Stimulated activated CD4-positive, alpha-beta T cell treated with anti-CD3 and anti-CD28 coated beads, Interleukin-2, amount 100 ng/mL, for 24 hours (primary cell): Measurements from ENCODE around the gene ARFGEF2.
"Not testable (repeated sequence)": the region's sequence is repeated elsewhere in the genome, so short reads cannot be mapped to it uniquely, and the experiment has no call there.

Source experiments
- DNase-seq, 2 donors: peaks; one replicate each; pipeline ENCODE4 v3.0.0-alpha.2; 2020

ARFGEF2 gene

GRCh38 chr20:48930878-48931277 lies 9.4 kb downstream of the ARFGEF2 start:
- no peak for DNase-seq

GRCh38 chr20:48931527-48932374 lies 10.2 kb downstream of the ARFGEF2 start:
- DNase-seq = no peak

GRCh38 chr20:48932375-48932941 lies 10.9 kb downstream of the ARFGEF2 start:
- DNase-seq = no peak

GRCh38 chr20:48933017-48933766 lies 11.7 kb downstream of the ARFGEF2 start:
- DNase-seq = no peak

- DNase-seq = not testable (repeated sequence)
Measured at GRCh38 chr20:48934273-48934877, 12.9 kb downstream of the ARFGEF2 start.

- DNase-seq = not testable (repeated sequence)
Measured at GRCh38 chr20:48934966-48935365, 13.5 kb downstream of the ARFGEF2 start.

GRCh38 chr20:48936178-48936577 lies 14.7 kb downstream of the ARFGEF2 start:
- not testable (repeated sequence) for DNase-seq

GRCh38 chr20:48937674-48938073 lies 16.2 kb downstream of the ARFGEF2 start:
- DNase-seq = no peak

GRCh38 chr20:48938670-48939069 lies 17.2 kb downstream of the ARFGEF2 start:
- no peak for DNase-seq

- DNase-seq = no peak
Measured at GRCh38 chr20:48940170-48940569, 18.7 kb downstream of the ARFGEF2 start.

GRCh38 chr20:48941467-48941866 lies 20.0 kb downstream of the ARFGEF2 start:
- DNase-seq = no peak

- no peak for DNase-seq
Measured at GRCh38 chr20:48942730-48943129, 21.2 kb downstream of the ARFGEF2 start.

GRCh38 chr20:48944663-48945297 lies 23.3 kb downstream of the ARFGEF2 start:
- no peak for DNase-seq

GRCh38 chr20:48945840-48946514 lies 24.5 kb downstream of the ARFGEF2 start:
- DNase-seq = no peak

GRCh38 chr20:48948612-48949011 lies 27.1 kb downstream of the ARFGEF2 start:
- DNase-seq = no peak

GRCh38 chr20:48949304-48950170 lies 28.0 kb downstream of the ARFGEF2 start:
- DNase-seq = no peak

GRCh38 chr20:48951041-48951440 lies 29.5 kb downstream of the ARFGEF2 start:
- no peak for DNase-seq

GRCh38 chr20:48951646-48952045 lies 30.1 kb downstream of the ARFGEF2 start:
- no peak for DNase-seq

GRCh38 chr20:48952656-48953055 lies 31.1 kb downstream of the ARFGEF2 start:
- DNase-seq = no peak

GRCh38 chr20:48953653-48954052 lies 32.1 kb downstream of the ARFGEF2 start:
- DNase-seq = no peak

- DNase-seq = no peak
Measured at GRCh38 chr20:48956052-48956451, 34.5 kb downstream of the ARFGEF2 start.
